Forelimb muscle (tissue), 1 donor: ENCODE data around the gene PCP4L1. TPM values are rescaled to one million over a fixed set of nuclear protein-coding genes. Genes with fewer than 3 reads are reported as not detected.
"Not testable (repeated sequence)": the region's sequence is repeated elsewhere in the genome, so short reads cannot be mapped to it uniquely, and the experiment has no call there.

Experiments
- DNase-seq: peaks from one replicate; pipeline ENCODE4 v3.0.0-alpha.2; 2013; ENCODE audit warnings: low read depth
- polyA plus RNA-seq: library from polyadenylated mRNA; unstranded; fragments of 120-200 nt; gene quantifications from one replicate; pipeline ENCODE4 v1.2.1, GENCODE V29; 2013; ENCODE audit not compliant: insufficient read length

Gene PCP4L1
- polyA plus RNA-seq, 1 donor = 0.38 TPM

DNA sequence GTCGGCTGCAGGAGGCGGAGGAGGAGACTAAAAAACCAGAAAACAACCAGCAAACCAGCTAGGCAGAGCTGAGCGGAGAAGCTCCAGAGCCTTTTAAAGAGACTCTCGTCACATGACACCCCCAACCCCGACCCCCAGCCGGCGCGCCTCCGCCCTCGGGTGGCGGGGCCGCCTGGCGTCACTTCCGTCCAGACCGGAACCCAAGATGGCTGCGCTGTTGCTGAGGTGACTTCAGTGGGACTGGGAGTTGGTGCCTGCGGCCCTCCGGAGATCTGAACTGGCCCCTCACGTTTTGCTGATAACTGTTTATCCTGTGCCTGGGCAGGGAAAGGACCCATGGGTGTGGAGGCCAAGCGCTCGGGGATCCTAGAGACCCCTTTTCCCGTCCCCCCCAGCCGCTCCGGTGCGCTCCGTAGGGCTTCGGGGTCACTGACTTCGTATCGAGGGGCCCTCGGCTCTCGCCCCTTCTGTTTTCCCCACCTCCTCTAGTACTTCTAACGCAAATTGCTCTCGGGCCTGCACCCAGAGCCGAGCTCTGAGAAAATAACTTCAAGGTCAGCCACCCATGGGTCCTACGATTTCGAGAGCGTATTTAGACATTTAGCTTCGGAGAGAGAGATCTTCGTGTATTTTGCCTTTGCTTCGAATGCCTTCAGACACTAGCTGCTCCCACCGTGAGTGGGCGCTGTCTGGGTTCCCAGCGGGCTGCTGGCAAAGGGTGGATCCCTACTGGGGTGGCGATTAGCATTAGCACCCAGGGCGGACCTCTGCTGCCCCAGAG lies 55.8 kb downstream of the PCP4L1 start, which contains the start of gene SDHC:
SDHC (plus strand) TSS at position 181 of the 781 bp plus-strand sequence; CDS start at position 206, 25 bp downstream.
- DNase-seq = peak; percentile 68

DNA sequence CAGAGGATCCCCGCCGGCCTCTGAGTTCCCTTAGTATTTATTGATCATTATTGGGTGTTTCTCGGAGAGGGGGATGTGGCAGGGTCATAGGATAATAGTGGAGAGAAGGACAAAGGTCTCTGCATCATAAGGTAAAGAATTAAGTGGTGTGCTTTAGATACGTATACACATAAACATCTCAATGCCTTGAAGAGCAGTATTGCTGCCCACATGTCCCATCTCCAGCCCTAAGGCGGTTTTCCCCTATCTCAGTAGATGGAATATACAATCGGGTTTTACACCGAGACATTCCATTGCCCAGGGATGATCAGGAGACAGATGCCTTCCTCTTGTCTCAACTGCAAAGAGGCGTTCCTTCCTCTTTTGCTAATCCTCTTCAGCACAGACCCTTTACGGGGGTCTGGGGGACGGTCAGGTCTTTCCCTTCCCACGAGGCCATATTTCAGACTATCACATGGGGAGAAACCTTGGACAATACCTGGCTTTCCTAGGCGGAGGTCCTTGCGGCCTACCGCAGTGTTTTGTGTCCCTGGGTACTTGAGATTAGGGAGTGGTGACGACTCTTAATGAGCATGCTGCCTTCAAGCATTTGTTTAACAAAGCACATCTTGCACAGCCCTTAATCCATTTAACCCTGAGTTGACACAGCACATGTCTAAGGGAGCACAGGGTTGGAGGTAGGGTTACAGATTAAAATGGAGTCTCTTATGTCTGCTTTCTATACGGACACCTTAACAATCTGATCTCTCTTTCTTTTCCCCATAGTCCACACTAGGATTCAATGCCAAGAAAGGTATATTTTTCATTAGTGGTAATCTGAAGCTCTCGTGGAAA lies 57.5 kb downstream of the PCP4L1 start:
- not testable (repeated sequence) for DNase-seq

DNA sequence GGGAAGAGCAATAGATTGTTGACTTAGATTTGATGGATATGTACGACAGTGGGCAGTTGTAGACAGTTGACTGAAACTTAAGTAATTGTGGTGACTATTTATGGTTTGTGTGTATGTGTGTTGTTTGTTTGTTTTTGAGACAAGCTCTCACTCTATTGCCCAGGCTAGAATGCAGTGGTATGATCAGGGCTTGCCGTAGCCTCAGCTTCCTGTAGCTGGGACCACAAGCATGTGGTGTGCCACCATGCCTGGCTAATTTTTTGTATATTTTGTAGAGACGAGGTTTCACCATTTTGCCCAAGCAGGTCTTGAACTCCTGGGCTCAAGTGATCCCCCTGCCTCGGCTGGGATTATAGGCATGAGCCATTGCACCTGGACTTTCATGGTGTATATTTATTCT lies 65.5 kb downstream of the PCP4L1 start:
- DNase-seq = no peak

DNA sequence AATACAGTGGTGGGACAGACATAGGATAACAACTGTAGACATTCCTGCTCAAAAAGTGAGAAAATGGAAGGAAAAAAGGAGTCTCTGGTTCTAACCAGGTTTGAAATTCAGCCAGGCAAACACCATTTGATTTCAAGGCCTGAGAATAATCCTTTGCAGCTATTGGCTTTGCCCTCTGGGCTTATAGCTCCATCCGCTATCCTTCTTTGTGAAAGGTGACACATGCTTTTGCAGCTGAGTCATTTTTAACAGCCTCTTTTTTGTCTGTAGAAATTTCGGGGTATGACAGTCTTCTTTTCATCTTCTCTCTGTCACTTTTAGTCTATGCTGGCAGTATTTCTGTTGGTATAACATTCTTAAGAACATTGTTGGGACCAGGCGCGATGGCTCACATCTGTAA lies 71.8 kb downstream of the PCP4L1 start:
- DNase-seq = no peak

DNA sequence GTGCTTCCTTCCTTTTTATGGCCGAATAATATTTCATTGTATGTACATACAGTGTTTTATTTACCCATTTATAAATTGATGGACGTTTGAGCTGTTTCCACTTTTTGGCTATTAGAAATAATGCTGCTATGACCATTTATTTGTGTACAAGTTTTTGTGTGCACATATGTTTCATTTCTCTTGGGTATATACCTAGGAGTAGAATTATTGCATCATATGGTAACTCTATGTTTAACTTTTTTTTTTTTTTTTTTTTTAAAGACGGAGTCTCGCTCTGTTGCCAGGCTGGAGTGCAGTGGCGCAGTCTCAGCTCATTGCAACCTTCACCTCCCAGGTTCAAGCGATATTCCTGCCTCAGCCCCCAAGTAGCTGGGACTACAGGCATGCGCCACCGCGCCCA lies 74.6 kb downstream of the PCP4L1 start:
- DNase-seq = no peak

Other genes starting within 250 kb of the PCP4L1 start
- 11.4 TPM for gene F11R, start 237.6 kb upstream of the PCP4L1 start, polyA plus RNA-seq
- 23.6 TPM for gene TSTD1, start 219.8 kb upstream of the PCP4L1 start, polyA plus RNA-seq
- 33.5 TPM for gene USF1, start 212.8 kb upstream of the PCP4L1 start, polyA plus RNA-seq
- 2.4 TPM for gene ARHGAP30, start 188.9 kb upstream of the PCP4L1 start, polyA plus RNA-seq
- gene NECTIN4, start 169.2 kb upstream of the PCP4L1 start, polyA plus RNA-seq = 0.09 TPM
- 0.57 TPM for gene KLHDC9, start 160.4 kb upstream of the PCP4L1 start, polyA plus RNA-seq
- gene PFDN2, start 140.7 kb upstream of the PCP4L1 start, polyA plus RNA-seq = 68.4 TPM
- 32.7 TPM for gene NIT1, start 140.6 kb upstream of the PCP4L1 start, polyA plus RNA-seq
- gene DEDD, start 126.1 kb upstream of the PCP4L1 start, polyA plus RNA-seq = 47.1 TPM
- gene UFC1, start 104.8 kb upstream of the PCP4L1 start, polyA plus RNA-seq = 98.9 TPM
- gene USP21, start 99.2 kb upstream of the PCP4L1 start, polyA plus RNA-seq = 26.6 TPM
- 18.2 TPM for gene PPOX, start 92.3 kb upstream of the PCP4L1 start, polyA plus RNA-seq
- 22.2 TPM for gene B4GALT3, start 81.2 kb upstream of the PCP4L1 start, polyA plus RNA-seq
- gene ADAMTS4, start 59.7 kb upstream of the PCP4L1 start, polyA plus RNA-seq = 11.8 TPM
- gene NDUFS2, start 56.4 kb upstream of the PCP4L1 start, polyA plus RNA-seq = 142 TPM
- gene FCER1G, start 43.5 kb upstream of the PCP4L1 start, polyA plus RNA-seq = 13.2 TPM
- not detected for gene APOA2, start 35.1 kb upstream of the PCP4L1 start, polyA plus RNA-seq
- 9.8 TPM for gene TOMM40L, start 32.7 kb upstream of the PCP4L1 start, polyA plus RNA-seq
- gene NR1I3, start 20.5 kb upstream of the PCP4L1 start, polyA plus RNA-seq = 0.83 TPM
- gene MPZ, start 51.2 kb downstream of the PCP4L1 start, polyA plus RNA-seq = 12.5 TPM
- gene SDHC, start 55.6 kb downstream of the PCP4L1 start, polyA plus RNA-seq = 117 TPM
- 1.8 TPM for gene CFAP126, start 109.1 kb downstream of the PCP4L1 start, polyA plus RNA-seq
- 3.6 TPM for gene FCGR2A, start 246.7 kb downstream of the PCP4L1 start, polyA plus RNA-seq